ENCODE data around the gene ADAP1. TPM values are rescaled to one million over a fixed set of nuclear protein-coding genes. Genes with fewer than 3 reads are reported as not detected.

Gene ADAP1
- polyA plus RNA-seq, 3 donors: 49.1 to 117 (median 72.2) TPM

GRCh38 chr7:972110-972509 lies 17.6 kb upstream of the ADAP1 start:
- no peak overlapping the region for H2AFZ ChIP-seq (ENCODE audit: insufficient read depth, low read depth, low read length, poor library complexity, severe bottlenecking)
- peak overlapping the region; percentile 29 to 51 for H3K27ac ChIP-seq (ENCODE audit: low read depth in 1 of 2, low read length in 2 of 2)
- Mint-ChIP-seq H3K4me3 (no peak overlapping the region), H3K27ac (peak overlapping the region; percentile 50 to 86 (median 70)), H3K27me3 (ENCODE audit: low read depth in 3 of 3) (peaks cover 0 to 4% (median 0%) of the 10 kb centered on the region in 3 donors), H3K4me1 (peaks cover 56% of the 10 kb centered on the region), H3K9me3 (peaks cover 0 to 1% (median 0%) of the 10 kb centered on the region in 7 donors), H3K36me3 (peaks cover 48 to 58% of the 10 kb centered on the region in 2 donors)
- no peaks in the 10 kb centered on the region for H3K9me3 ChIP-seq (replicated peaks in 1 of 2; ENCODE audit: control insufficient read depth in 1 of 2, insufficient read depth in 1 of 2, low read length in 2 of 2)
- peaks cover 38 to 63% of the 10 kb centered on the region in 2 donors for H3K36me3 ChIP-seq (replicated peaks in 1 of 2; ENCODE audit: control insufficient read depth in 1 of 2, insufficient read depth in 2 of 2, low read length in 2 of 2)
- intact Hi-C loops (cut with micrococcal nuclease): loop anchor here (5.0 to 10.0 kb wide), 3 partner anchors 70 to 163 kb away; a partner anchor contains a TSS
- peaks cover 53 to 57% of the 10 kb centered on the region in 2 donors for H3K4me1 ChIP-seq (ENCODE audit: control insufficient read depth in 1 of 2, insufficient read depth in 2 of 2, low read length in 2 of 2)
- peaks cover 78% of the 10 kb centered on the region for H4K20me1 ChIP-seq (ENCODE audit: insufficient read depth, low read length)
- no peak for DNase-seq
- 90% methylated on average over 6 of the region's 12 CpGs for WGBS (ENCODE audit: insufficient coverage)
- H3K9ac ChIP-seq (ENCODE audit: insufficient read depth, low read length, poor library complexity, severe bottlenecking): no peak overlapping the region
- H3K4me2 ChIP-seq (replicated peaks; ENCODE audit: extremely low read depth, low read length, poor library complexity, severe bottlenecking): no peak overlapping the region
- no peak overlapping the region for H3K4me3 ChIP-seq (replicated peaks in 1 of 3; ENCODE audit: low read depth in 2 of 3, low read length in 3 of 3)
- TF ChIP-seq, protein P1, sequence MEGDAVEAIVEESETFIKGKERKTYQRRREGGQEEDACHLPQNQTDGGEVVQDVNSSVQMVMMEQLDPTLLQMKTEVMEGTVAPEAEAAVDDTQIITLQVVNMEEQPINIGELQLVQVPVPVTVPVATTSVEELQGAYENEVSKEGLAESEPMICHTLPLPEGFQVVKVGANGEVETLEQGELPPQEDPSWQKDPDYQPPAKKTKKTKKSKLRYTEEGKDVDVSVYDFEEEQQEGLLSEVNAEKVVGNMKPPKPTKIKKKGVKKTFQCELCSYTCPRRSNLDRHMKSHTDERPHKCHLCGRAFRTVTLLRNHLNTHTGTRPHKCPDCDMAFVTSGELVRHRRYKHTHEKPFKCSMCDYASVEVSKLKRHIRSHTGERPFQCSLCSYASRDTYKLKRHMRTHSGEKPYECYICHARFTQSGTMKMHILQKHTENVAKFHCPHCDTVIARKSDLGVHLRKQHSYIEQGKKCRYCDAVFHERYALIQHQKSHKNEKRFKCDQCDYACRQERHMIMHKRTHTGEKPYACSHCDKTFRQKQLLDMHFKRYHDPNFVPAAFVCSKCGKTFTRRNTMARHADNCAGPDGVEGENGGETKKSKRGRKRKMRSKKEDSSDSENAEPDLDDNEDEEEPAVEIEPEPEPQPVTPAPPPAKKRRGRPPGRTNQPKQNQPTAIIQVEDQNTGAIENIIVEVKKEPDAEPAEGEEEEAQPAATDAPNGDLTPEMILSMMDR (IDR thresholded peaks at IDR 0.05): no peak
- H3K27me3 ChIP-seq (ENCODE audit: control insufficient read depth in 2 of 2, insufficient read depth in 2 of 2, low read length in 2 of 2): no peaks in the 10 kb centered on the region
- peaks cover 81% of the 10 kb centered on the region for H3K79me2 ChIP-seq (ENCODE audit: insufficient read depth, low read length)

GRCh38 chr7:970744-971143 lies 16.3 kb upstream of the ADAP1 start:
- TF ChIP-seq, protein P1 (IDR thresholded peaks at IDR 0.05): no peak
- H3K9me3 Mint-ChIP-seq: peaks cover 0 to 1% (median 0%) of the 10 kb centered on the region in 7 donors
- Histone ChIP-seq H3K4me1 (ENCODE audit: control insufficient read depth in 1 of 2, insufficient read depth in 2 of 2, low read length in 2 of 2) (peaks cover 64 to 69% of the 10 kb centered on the region in 2 donors), H3K27ac (ENCODE audit: low read depth in 1 of 2, low read length in 2 of 2) (peak overlapping the region in 1 of 2 donors; percentile 33), H3K27me3 (ENCODE audit: control insufficient read depth in 2 of 2, insufficient read depth in 2 of 2, low read length in 2 of 2) (no peaks in the 10 kb centered on the region), H3K9me3 (replicated peaks in 1 of 2; ENCODE audit: control insufficient read depth in 1 of 2, insufficient read depth in 1 of 2, low read length in 2 of 2) (no peaks in the 10 kb centered on the region), H3K79me2 (ENCODE audit: insufficient read depth, low read length) (peaks cover 86% of the 10 kb centered on the region), H3K9ac (ENCODE audit: insufficient read depth, low read length, poor library complexity, severe bottlenecking) (no peak overlapping the region), H3K4me3 (replicated peaks in 1 of 3; ENCODE audit: low read depth in 2 of 3, low read length in 3 of 3) (no peak overlapping the region), H2AFZ (ENCODE audit: insufficient read depth, low read depth, low read length, poor library complexity, severe bottlenecking) (no peak overlapping the region), H3K36me3 (replicated peaks in 1 of 2; ENCODE audit: control insufficient read depth in 1 of 2, insufficient read depth in 2 of 2, low read length in 2 of 2) (peaks cover 45 to 69% of the 10 kb centered on the region in 2 donors), H4K20me1 (ENCODE audit: insufficient read depth, low read length) (peaks cover 92% of the 10 kb centered on the region), H3K4me2 (replicated peaks; ENCODE audit: extremely low read depth, low read length, poor library complexity, severe bottlenecking) (no peak overlapping the region)
- H3K36me3 Mint-ChIP-seq: peaks cover 57 to 68% of the 10 kb centered on the region in 2 donors
- DNase-seq: no peak
- peak overlapping the region in 4 of 7 donors; percentile 60 to 83 (median 70) for H3K27ac Mint-ChIP-seq
- no peak overlapping the region for H3K4me3 Mint-ChIP-seq
- intact Hi-C loops (cut with micrococcal nuclease): loop anchor here (5.0 to 10.0 kb wide), 3 partner anchors 68 to 164 kb away; a partner anchor contains a TSS
- 88% methylated on average over 5 of the region's 6 CpGs for WGBS (ENCODE audit: insufficient coverage)
- peaks cover 69% of the 10 kb centered on the region for H3K4me1 Mint-ChIP-seq
- peaks cover 0 to 4% (median 0%) of the 10 kb centered on the region in 3 donors for H3K27me3 Mint-ChIP-seq (ENCODE audit: low read depth in 3 of 3)
